Islet of Langerhans (tissue), 1 donor: ENCODE results near the gene MTERF1.

Experiments
- FAIRE-seq: peaks from one replicate; lab custom pipeline; 2011; peaks lifted over from hg19 to GRCh38; lab: Jason Lieb, UNC

MTERF1 gene

DNA sequence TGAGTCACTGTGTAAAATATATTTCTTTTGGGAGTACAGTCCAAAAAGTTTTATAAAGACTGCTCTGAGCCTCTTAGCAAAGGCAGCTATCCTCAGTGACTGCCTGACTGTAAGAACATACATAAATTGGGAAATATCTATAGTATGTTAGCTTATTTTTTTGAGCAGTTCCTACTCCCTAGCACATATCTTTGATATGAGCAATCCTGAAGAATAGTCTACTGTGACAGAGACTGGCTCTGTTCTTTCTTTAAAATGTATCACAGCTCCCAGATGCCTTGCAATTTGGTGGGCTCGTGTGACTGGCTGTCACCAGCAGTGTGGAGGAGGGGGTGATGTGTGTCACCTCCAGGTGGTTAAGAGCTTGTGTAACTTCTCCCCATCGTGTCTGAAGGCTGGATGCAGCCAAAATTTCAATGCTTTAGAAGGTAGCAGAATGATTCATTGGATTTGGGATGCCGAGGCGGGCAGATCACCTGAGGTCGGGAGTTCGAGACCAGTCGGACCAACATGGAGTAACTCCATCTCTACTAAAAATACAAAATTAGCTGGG lies 47.9 kb downstream of the MTERF1 start:
- no peak for FAIRE-seq

DNA sequence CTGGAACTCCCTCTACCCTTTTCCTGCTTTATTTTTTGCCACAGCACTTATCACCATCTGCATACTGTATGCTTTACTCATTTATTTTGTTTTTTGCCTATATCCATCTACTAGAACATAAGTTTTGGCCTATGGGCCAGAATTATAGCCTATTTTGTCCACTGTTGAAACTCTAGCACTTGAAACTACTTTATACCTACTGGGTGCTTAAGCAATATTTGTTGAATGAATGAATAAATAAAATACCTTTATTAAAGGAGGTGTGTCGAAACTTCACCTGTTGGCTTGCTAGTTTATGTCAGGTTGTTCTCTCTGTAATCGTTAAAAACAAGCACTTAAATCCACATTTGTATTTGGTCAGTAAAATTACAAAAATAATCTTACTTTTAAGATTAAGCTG lies 53.3 kb downstream of the MTERF1 start:
- FAIRE-seq: no peak

DNA sequence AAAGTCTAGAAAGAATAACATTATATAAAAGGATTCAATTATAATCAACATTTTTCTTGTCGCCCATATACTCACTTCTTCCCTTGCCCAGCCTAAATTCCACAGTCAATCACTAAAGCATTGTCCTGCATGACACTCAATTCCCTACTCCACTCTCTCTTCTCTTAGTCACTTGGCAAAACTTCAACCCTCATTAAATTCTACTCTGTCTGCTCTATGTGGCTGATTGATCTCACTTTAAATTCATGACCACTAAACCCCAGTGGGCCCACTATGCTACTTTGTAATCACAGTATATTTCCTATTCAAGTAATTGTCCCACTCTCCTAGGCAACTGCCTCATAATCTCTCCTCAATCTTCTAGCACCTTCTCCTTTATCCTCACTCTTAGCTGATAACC lies 54.1 kb downstream of the MTERF1 start:
- no peak for FAIRE-seq

DNA sequence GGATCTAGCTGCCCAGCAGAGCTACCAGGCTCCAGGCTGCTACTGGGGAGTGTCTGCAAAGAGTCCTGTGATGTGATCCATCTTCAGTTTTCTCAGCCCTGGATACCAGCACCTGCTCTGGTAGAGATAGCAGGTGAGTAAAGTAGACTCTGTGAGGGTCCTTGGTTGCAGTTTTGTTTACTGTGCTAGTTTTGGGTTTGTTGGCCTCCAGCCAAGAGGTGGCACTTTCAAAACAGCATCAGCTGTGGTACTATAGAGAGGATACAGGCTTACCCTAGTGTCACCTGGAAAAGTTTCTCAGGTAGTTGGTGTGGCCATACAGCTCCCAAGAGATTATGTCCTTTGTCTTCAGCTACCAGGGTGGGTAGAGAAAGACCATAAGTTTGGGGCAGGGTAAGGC lies 56.3 kb downstream of the MTERF1 start:
- no peak for FAIRE-seq
